H1 (cell line): ENCODE results near the gene PDGFD. TPM values are rescaled to one million over a fixed set of nuclear protein-coding genes. Genes with fewer than 3 reads are reported as not detected.

Experiments
- CTCF ChIA-PET: fragments of 300-600 bp; sonication (Branson Sonifier 250); formaldehyde crosslinking; loops from one replicate; lab custom pipeline; 2021; ENCODE audit not compliant: partially characterized antibody; lab: Charles Lee
- POLR2A ChIA-PET: fragments of 300-600 bp; sonication (Branson Sonifier 250); formaldehyde crosslinking; loops from one replicate; lab custom pipeline; 2021; ENCODE audit warnings: inconsistent platforms; ENCODE audit not compliant: partially characterized antibody; lab: Charles Lee
- DNase-seq, 2 experiments: peaks; one replicate each; pipeline versions ENCODE4 v3.0.0 to v3.0.0-alpha.2; 2010 to 2022; ENCODE audit warnings: low spot score in 2 of 2, low read depth in 1 of 2, mixed read lengths in 1 of 2
- FAIRE-seq: peaks from 2 replicates; lab custom pipeline; 2011; peaks lifted over from hg19 to GRCh38; lab: Jason Lieb, UNC
- H2AFZ ChIP-seq: 2 replicates; pipeline ENCODE4 v1.8.1; 2012; ENCODE audit warnings: low read length, inconsistent platforms
- H2AK5ac ChIP-seq: 2 replicates; pipeline ENCODE4 v1.6.1; 2013; ENCODE audit warnings: low read depth, low read length
- H2BK120ac ChIP-seq: replicated peaks from 2 replicates; pipeline ENCODE3; 2013; ENCODE audit warnings: low read depth, low read length, inconsistent platforms
- H2BK12ac ChIP-seq: 2 replicates; pipeline ENCODE4 v1.6.1; 2013; ENCODE audit warnings: low read depth, low read length
- H2BK15ac ChIP-seq: 2 replicates; pipeline ENCODE4 v1.6.1; 2013; ENCODE audit warnings: low read length
- H2BK20ac ChIP-seq: 2 replicates; pipeline ENCODE4 v1.6.1; 2013; ENCODE audit warnings: low read length
- H2BK5ac ChIP-seq: 2 replicates; pipeline ENCODE4 v1.6.1; 2013; ENCODE audit warnings: low read depth, low read length
- H3K14ac ChIP-seq: 2 replicates; pipeline ENCODE4 v1.6.1; 2013; ENCODE audit warnings: inconsistent platforms; ENCODE audit not compliant: insufficient read length
- H3K18ac ChIP-seq: 2 replicates; pipeline ENCODE4 v1.6.1; 2013; ENCODE audit warnings: low read length; ENCODE audit errors: extremely low read depth
- H3K23ac ChIP-seq: 2 replicates; pipeline ENCODE4 v1.6.1; 2013; ENCODE audit warnings: inconsistent platforms; ENCODE audit not compliant: insufficient read length
- H3K23me2 ChIP-seq: 2 replicates; pipeline ENCODE4 v1.6.1; 2013; ENCODE audit warnings: low read depth, low read length
- H3K27ac ChIP-seq: 2 replicates; pipeline ENCODE4 v1.6.1; 2011; ENCODE audit warnings: low read depth, low read length, inconsistent platforms
- H3K27me3 ChIP-seq, 4 experiments: replicated peaks in 1 of 4; 1 replicate in 1 of 4; 2 replicates in 3 of 4; pipeline versions ENCODE4 v1.6.1 to v1.8.1; 2011 to 2013; ENCODE audit warnings: low read length in 3 of 4, mild to moderate bottlenecking in 3 of 4, inconsistent platforms in 2 of 4, mixed read lengths in 2 of 4, moderate library complexity in 1 of 4; ENCODE audit not compliant: control insufficient read depth in 3 of 4, insufficient read depth in 3 of 4; ENCODE audit errors: extremely low read depth in 1 of 4
- H3K36me3 ChIP-seq, 4 experiments: 2 replicates each; pipeline versions ENCODE4 v1.6.1 to v1.8.1; 2011 to 2013; ENCODE audit warnings: mild to moderate bottlenecking in 4 of 4, low read length in 3 of 4, moderate library complexity in 2 of 4, control low read depth in 1 of 4, inconsistent platforms in 1 of 4; ENCODE audit not compliant: insufficient read depth in 4 of 4, control insufficient read depth in 2 of 4
- H3K4ac ChIP-seq: replicated peaks from 2 replicates; pipeline ENCODE3; 2013; ENCODE audit warnings: low read length, low read depth, mixed read lengths, inconsistent platforms; ENCODE audit not compliant: insufficient read length
- H3K4me1 ChIP-seq, 4 experiments: replicated peaks in 1 of 4; 1 replicate in 1 of 4; 2 replicates in 3 of 4; pipeline versions ENCODE4 v1.6.1 to v1.8.1; 2011 to 2013; ENCODE audit warnings: low read length in 3 of 4, inconsistent platforms in 2 of 4, mixed read lengths in 1 of 4; ENCODE audit not compliant: insufficient read depth in 4 of 4, control insufficient read depth in 3 of 4
- H3K4me2 ChIP-seq, 2 experiments: 2 replicates each; pipeline versions ENCODE4 v1.6.1 to v1.8.1; 2011 to 2013; ENCODE audit warnings: low read depth in 2 of 2, low read length in 2 of 2, control low read depth in 1 of 2, inconsistent platforms in 1 of 2, mild to moderate bottlenecking in 1 of 2; ENCODE audit not compliant: insufficient read depth in 1 of 2
- H3K4me3 ChIP-seq, 4 experiments: fragments of 200-600, 300-600 bp in 1 of 4; sonication (generic), shearing (Covaris generic), sonication (Bioruptor Twin) in 1 of 4; 2 replicates each; pipeline versions ENCODE4 v1.5.1 to v1.8.1; 2011 to 2016; ENCODE audit warnings: low read length in 4 of 4, low read depth in 3 of 4, control low read depth in 2 of 4, inconsistent platforms in 2 of 4, mild to moderate bottlenecking in 2 of 4, mixed read lengths in 1 of 4, moderate library complexity in 1 of 4; ENCODE audit not compliant: insufficient read depth in 2 of 4; ENCODE audit errors: extremely low read depth in 1 of 4
- H3K56ac ChIP-seq: replicated peaks from 2 replicates; pipeline ENCODE3; 2013; ENCODE audit warnings: low read depth, mild to moderate bottlenecking, mixed read lengths, low read length, inconsistent platforms; ENCODE audit not compliant: insufficient read length
- H3K79me1 ChIP-seq: 2 replicates; pipeline ENCODE4 v1.6.1; 2013; ENCODE audit warnings: low read depth, low read length, control low read depth
- H3K79me2 ChIP-seq, 2 experiments: 2 replicates each; pipeline versions ENCODE4 v1.6.1 to v1.8.1; 2012 to 2013; ENCODE audit warnings: low read length in 2 of 2, mild to moderate bottlenecking in 2 of 2, inconsistent platforms in 1 of 2; ENCODE audit not compliant: insufficient read depth in 2 of 2, control insufficient read depth in 1 of 2
- H3K9ac ChIP-seq, 4 experiments: replicated peaks in 1 of 4; 1 replicate in 1 of 4; 2 replicates in 3 of 4; pipeline versions ENCODE4 v1.6.1 to v1.8.1; 2011 to 2013; ENCODE audit warnings: low read depth in 3 of 4, low read length in 3 of 4, control low read depth in 2 of 4, mild to moderate bottlenecking in 2 of 4, moderate library complexity in 2 of 4, inconsistent platforms in 1 of 4; ENCODE audit errors: extremely low read depth in 1 of 4
- H3K9me3 ChIP-seq, 2 experiments: 2 replicates each; pipeline versions ENCODE4 v1.6.1 to v1.8.1; 2012 to 2013; ENCODE audit warnings: mild to moderate bottlenecking in 2 of 2, moderate library complexity in 2 of 2, control low read depth in 1 of 2, inconsistent platforms in 1 of 2, low read depth in 1 of 2, low read length in 1 of 2, mixed read lengths in 1 of 2; ENCODE audit not compliant: insufficient read depth in 2 of 2
- H4K20me1 ChIP-seq, 2 experiments: replicated peaks in 1 of 2; 2 replicates each; pipeline versions ENCODE3 to v1.8.1; 2011 to 2013; ENCODE audit warnings: inconsistent platforms in 2 of 2, low read length in 2 of 2, mild to moderate bottlenecking in 1 of 2; ENCODE audit not compliant: insufficient read depth in 2 of 2, control insufficient read depth in 1 of 2
- H4K5ac ChIP-seq: 2 replicates; pipeline ENCODE4 v1.6.1; 2013; ENCODE audit warnings: low read length, low read depth, mixed read lengths, inconsistent platforms; ENCODE audit not compliant: insufficient read length
- H4K8ac ChIP-seq: 2 replicates; pipeline ENCODE4 v1.8.0; 2013; ENCODE audit warnings: mild to moderate bottlenecking, moderate library complexity, low read length, inconsistent platforms; ENCODE audit not compliant: insufficient read depth; ENCODE audit errors: extremely low read depth
- H4K91ac ChIP-seq: replicated peaks from 2 replicates; pipeline ENCODE3; 2013; ENCODE audit warnings: low read length, mixed read lengths, inconsistent platforms; ENCODE audit not compliant: insufficient read length
- ASH2L ChIP-seq: fragments of 200-600, 300-600 bp; sonication (generic); IDR thresholded peaks from one replicate; pipeline ENCODE4 v1.7.1; 2017; ENCODE audit warnings: low read length
- ATF3 ChIP-seq: IDR thresholded peaks from 2 replicates; pipeline ENCODE4 v1.6.1; 2011; ENCODE audit warnings: low read depth, mild to moderate bottlenecking, low read length; ENCODE audit not compliant: insufficient read depth
- HDAC2 ChIP-seq, 2 experiments: fragments of 300-600 bp in 1 of 2; sonication (generic) in 1 of 2; IDR thresholded peaks; 2 replicates each; pipeline ENCODE4 v1.6.1; 2011 to 2012; ENCODE audit warnings: low read depth in 2 of 2, low read length in 2 of 2, mild to moderate bottlenecking in 2 of 2, moderate library complexity in 2 of 2, borderline replicate concordance in 1 of 2, inconsistent platforms in 1 of 2
- RAD21 ChIP-seq, 2 experiments: IDR thresholded peaks in 1 of 2; conservative IDR thresholded peaks in 1 of 2; 2 replicates each; pipeline ENCODE4 v1.6.1; 2011; ENCODE audit warnings: low read depth in 2 of 2, low read length in 2 of 2, improper control_type of control experiment in 1 of 2, inconsistent platforms in 1 of 2, mild to moderate bottlenecking in 1 of 2, moderate library complexity in 1 of 2
- SIN3A ChIP-seq, 2 experiments: IDR thresholded peaks in 1 of 2; conservative IDR thresholded peaks in 1 of 2; 2 replicates each; pipeline ENCODE4 v1.6.1; 2011 to 2012; ENCODE audit warnings: low read length in 2 of 2, improper control_type of control experiment in 1 of 2, low read depth in 1 of 2, mild to moderate bottlenecking in 1 of 2
- SP4 ChIP-seq: IDR thresholded peaks from 2 replicates; pipeline ENCODE4 v1.6.1; 2012; ENCODE audit warnings: low read length, inconsistent platforms
- SRF ChIP-seq: IDR thresholded peaks from 2 replicates; pipeline ENCODE4 v1.6.1; 2011; ENCODE audit warnings: mild to moderate bottlenecking, low read depth, low read length, moderate library complexity
- WGBS, 2 experiments: shearing (Covaris generic) in 1 of 2; methylation state at CpG; one replicate each; pipeline versions ENCODE4 v1.1.6 to v1.1.7; 2013 to 2015; ENCODE audit warnings: low lambda C conversion rate in 2 of 2, mixed read lengths in 2 of 2, inconsistent platforms in 1 of 2, low coverage in 1 of 2, missing lambda C conversion rate in 1 of 2; ENCODE audit not compliant: insufficient replicate concordance in 2 of 2, insufficient coverage in 1 of 2, insufficient read length in 1 of 2; ENCODE audit errors: extremely low coverage in 1 of 2, missing lambda C conversion rate in 1 of 2; 5-methylcytosine and 5-hydroxymethylcytosine counted together
- polyA plus RNA-seq, 7 experiments: library from polyadenylated mRNA; depleted of rRNA in 3 of 7; stranded (reverse) in 5 of 7; unstranded in 2 of 7; fragments of >200 nt in 5 of 7; fragments of 200-250 nt in 2 of 7; gene quantifications; 1 replicate in 5 of 7; 2 replicates in 1 of 7; 4 replicates in 1 of 7; pipeline versions ENCODE4 v1.2.1 to v1.2.3, GENCODE V29; 2011 to 2013; ENCODE audit warnings: missing spikeins in 2 of 7, mixed read lengths in 2 of 7
- total RNA-seq: library from RNA; stranded (reverse); fragmentation: NEBNext Ultra II Directional; extraction: Animal tissue kit (Norgen Biotek cat#: 25700); gene quantifications from 2 replicates; pipeline ENCODE4 v1.2.1, GENCODE V29; 2021

PDGFD gene
- total and polyA plus RNA-seq, 2 of the 8 experiments (the other 6 are each of a cell fraction or from before 2014, with no cell fraction given), result 1.1 to 3.9 TPM

GRCh38 chr11:104148706-104149105 is 15.2 kb downstream of the PDGFD start:
- Histone ChIP-seq H3K23ac (no peak overlapping the region), H3K23me2 (no peaks in the 10 kb centered on the region), H2BK20ac (no peak overlapping the region), H3K9ac (no peak overlapping the region), H3K4me3 (no peak overlapping the region), H3K4me2 (no peak overlapping the region), H3K4me1 (no peaks in the 10 kb centered on the region), H3K9me3 (peaks cover 4% of the 10 kb centered on the region in 2 experiments; a peak in 1 of 4 replicates), H3K56ac (no peak overlapping the region), H2BK5ac (no peak overlapping the region), H3K18ac (no peak overlapping the region), H4K5ac (no peak overlapping the region), H3K79me2 (no peaks in the 10 kb centered on the region)
- DNase-seq, result no peak
- 98% methylated on average over 2 of the region's 2 CpGs; no CpG with 5 or more reads in 1 of the 2 experiments for WGBS, 2 experiments
- TF ChIP-seq ATF3, result no peak
- no peak for TF ChIP-seq SRF
- no peak for TF ChIP-seq ASH2L
- TF ChIP-seq HDAC2 (IDR thresholded peaks at IDR 0.05; ENCODE audit: borderline replicate concordance in 1 of 2, low read depth in 2 of 2, low read length in 2 of 2), result no peak
- TF ChIP-seq RAD21 (IDR thresholded peaks at IDR 0.05 in 1 of 2, conservative IDR thresholded peaks at IDR 0.05 in 1 of 2; ENCODE audit: low read depth in 2 of 2, low read length in 2 of 2), result no peak
- no peak for TF ChIP-seq SP4
- TF ChIP-seq SIN3A (conservative IDR thresholded peaks at IDR 0.05 in 1 of 2, IDR thresholded peaks at IDR 0.05 in 1 of 2; ENCODE audit: low read depth in 1 of 2, low read length in 2 of 2), result no peak
- TF ChIP-seq, all 59 proteins: peak for 0
- Histone ChIP-seq H2AFZ (no peak overlapping the region), H3K4ac (no peak overlapping the region), H2AK5ac (no peak overlapping the region), H4K8ac (no peak overlapping the region), H3K14ac (no peak overlapping the region), H3K27ac (no peak overlapping the region), H3K79me1 (no peaks in the 10 kb centered on the region), H2BK15ac (no peak overlapping the region), H3K27me3 (no peaks in the 10 kb centered on the region), H2BK12ac (no peak overlapping the region), H2BK120ac (no peak overlapping the region), H4K20me1 (no peaks in the 10 kb centered on the region), H3K36me3 (no peaks in the 10 kb centered on the region), H4K91ac (no peak overlapping the region)
- FAIRE-seq, result no peak
- CTCF ChIA-PET, result interaction anchor here (1.0 to 1.7 kb wide), 5 partner anchors 10 to 466 kb away, joined by 3 to 9 read pairs (median 5); partner anchors contain the start of gene PDGFD
- POLR2A ChIA-PET, result no interaction called here
